HEK293 (cell line): ENCODE data around the gene CHORDC1.

Source experiments
- OVOL3 ChIP-seq: fragments of 450-650 bp; formaldehyde crosslinking; IDR thresholded peaks from 2 replicates; pipeline ENCODE4 v1.5.1; 2016; ENCODE audit warnings: missing biosample characterization, missing genetic modification characterization
- YY1 ChIP-seq: fragments of 450-650 bp; formaldehyde crosslinking; IDR thresholded peaks from 2 replicates; pipeline ENCODE4 v1.5.1; 2018; ENCODE audit warnings: missing biosample characterization, missing genetic modification characterization
- TF ChIP-seq, protein P1 (sequence below): fragments of 450-650 bp; formaldehyde crosslinking; optimal IDR thresholded peaks from 2 replicates; pipeline ENCODE3; 2016; ENCODE audit warnings: missing biosample characterization, mild to moderate bottlenecking, missing genetic modification characterization
- TF ChIP-seq, protein P2 (sequence below): fragments of 450-650 bp; formaldehyde crosslinking; IDR thresholded peaks from 2 replicates; pipeline ENCODE4 v1.5.1; 2016; ENCODE audit warnings: missing biosample characterization, missing genetic modification characterization

DNA sequence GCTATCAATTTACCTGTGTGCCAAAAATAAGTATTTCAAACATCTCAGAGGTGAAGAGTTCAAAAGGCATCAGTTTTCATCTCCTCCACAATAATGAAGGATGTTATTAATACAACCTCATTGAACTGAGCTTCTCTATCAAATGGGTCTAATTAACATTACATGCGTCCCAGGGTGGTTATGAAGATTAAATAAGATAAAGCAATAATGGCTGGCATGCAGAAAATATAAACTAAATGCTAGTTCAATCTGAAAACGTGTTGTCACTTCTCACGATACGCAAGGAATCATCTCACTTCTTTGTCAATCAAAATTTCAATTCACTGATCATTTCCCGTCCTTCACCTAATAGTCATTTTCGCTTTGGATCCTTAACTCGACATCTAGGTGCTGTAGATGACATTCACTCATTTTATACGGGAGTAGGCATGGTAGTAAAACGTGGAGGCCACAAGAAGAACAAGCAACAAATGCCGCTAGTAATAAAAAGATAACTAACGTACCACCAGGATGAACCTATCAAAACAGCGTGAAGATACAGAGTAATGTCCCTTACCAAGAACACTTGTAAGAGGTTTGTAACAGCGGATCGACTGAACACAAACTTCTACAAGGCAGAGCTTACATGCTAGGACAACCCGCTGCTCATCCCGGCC is 918 bp downstream of the CHORDC1 start:
- TF ChIP-seq, protein P1, sequence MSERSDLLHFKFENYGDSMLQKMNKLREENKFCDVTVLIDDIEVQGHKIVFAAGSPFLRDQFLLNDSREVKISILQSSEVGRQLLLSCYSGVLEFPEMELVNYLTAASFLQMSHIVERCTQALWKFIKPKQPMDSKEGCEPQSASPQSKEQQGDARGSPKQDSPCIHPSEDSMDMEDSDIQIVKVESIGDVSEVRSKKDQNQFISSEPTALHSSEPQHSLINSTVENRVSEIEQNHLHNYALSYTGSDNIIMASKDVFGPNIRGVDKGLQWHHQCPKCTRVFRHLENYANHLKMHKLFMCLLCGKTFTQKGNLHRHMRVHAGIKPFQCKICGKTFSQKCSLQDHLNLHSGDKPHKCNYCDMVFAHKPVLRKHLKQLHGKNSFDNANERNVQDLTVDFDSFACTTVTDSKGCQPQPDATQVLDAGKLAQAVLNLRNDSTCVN, result no peak
- TF ChIP-seq YY1 (tag by site-specific recombination), result no peak
- TF ChIP-seq, protein P2, sequence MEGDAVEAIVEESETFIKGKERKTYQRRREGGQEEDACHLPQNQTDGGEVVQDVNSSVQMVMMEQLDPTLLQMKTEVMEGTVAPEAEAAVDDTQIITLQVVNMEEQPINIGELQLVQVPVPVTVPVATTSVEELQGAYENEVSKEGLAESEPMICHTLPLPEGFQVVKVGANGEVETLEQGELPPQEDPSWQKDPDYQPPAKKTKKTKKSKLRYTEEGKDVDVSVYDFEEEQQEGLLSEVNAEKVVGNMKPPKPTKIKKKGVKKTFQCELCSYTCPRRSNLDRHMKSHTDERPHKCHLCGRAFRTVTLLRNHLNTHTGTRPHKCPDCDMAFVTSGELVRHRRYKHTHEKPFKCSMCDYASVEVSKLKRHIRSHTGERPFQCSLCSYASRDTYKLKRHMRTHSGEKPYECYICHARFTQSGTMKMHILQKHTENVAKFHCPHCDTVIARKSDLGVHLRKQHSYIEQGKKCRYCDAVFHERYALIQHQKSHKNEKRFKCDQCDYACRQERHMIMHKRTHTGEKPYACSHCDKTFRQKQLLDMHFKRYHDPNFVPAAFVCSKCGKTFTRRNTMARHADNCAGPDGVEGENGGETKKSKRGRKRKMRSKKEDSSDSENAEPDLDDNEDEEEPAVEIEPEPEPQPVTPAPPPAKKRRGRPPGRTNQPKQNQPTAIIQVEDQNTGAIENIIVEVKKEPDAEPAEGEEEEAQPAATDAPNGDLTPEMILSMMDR (tag by site-specific recombination), result no peak
- TF ChIP-seq OVOL3 (tag by site-specific recombination), result no peak
